Upper lobe of left lung (tissue), 4 donors: Measurements from ENCODE around the gene SEMA4A.

Experiments used
- CTCF ChIP-seq, 6 experiments: fragments of 450-650 bp in 4 of 6; fragments of 200-600 bp in 2 of 6; sonication (generic) in 2 of 6; IDR thresholded peaks; one replicate each; pipeline ENCODE4 v1.5.1; 2016 to 2019; ENCODE audit warnings: antibody characterized with exemption in 6 of 6
- POLR2A ChIP-seq, 4 donors: fragments of 450-650 bp; IDR thresholded peaks; one replicate each; pipeline ENCODE4 v1.5.1; 2016 to 2017; ENCODE audit warnings: antibody characterized with exemption in 4 of 4, mild to moderate bottlenecking in 2 of 4
- POLR2AphosphoS5 ChIP-seq, 2 donors: sonication (generic); formaldehyde crosslinking; IDR thresholded peaks; one replicate each; pipeline ENCODE4 v1.5.1; 2017; ENCODE audit warnings: antibody characterized with exemption in 2 of 2

DNA sequence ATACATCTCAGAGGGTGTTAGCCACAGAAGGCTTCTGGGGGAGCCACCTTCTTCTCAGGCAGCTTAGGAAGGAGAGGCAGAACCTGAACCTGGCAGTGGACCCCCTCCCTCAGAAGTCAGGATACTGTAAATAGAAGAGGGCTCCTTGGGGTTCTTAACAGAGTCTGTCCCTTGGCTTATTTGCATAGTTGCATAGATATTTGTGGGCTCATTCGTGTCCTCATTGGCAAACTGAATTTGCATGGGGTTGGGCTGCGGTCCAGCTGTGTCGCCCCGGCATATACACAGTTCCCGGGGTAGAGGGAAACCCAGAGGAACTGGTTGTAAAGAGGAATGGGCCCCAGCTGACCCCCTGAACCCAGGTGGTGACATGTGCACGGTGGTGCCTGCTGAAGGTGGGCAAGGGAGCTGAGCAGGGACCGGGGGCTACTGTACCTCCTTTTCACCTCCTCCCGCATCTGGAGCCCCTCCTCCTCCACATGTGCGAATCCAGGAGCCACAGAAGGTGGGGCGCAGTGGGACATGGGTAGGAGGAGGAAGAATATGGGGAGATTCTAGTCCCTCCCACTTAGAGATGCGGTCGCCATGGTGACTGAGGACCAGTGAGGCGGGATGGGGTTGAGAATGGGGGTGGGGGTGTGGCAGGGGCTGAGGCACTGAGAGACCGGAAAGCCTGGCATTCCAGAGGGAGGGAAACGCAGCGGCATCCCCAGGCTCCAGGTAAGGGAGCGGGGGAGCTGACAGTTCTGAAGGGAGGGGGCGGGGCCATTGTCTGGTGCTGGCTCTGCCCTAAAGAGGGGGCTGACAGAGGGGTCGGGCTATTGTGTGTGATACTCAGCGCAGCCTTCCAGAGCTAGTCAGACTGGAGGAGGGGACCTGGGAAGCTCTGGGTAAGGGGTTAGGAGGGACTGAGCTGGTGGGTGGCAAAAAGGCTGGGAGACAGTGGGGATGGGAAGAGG lies 3.7 kb upstream of the SEMA4A start:
- TF ChIP-seq CTCF (IDR thresholded peaks at IDR 0.05) (no peak), POLR2A (IDR thresholded peaks at IDR 0.05) (no peak), POLR2AphosphoS5 (IDR thresholded peaks at IDR 0.05) (no peak)
